ENCODE results near the gene WDFY4. TPM values are rescaled to one million over a fixed set of nuclear protein-coding genes. Genes with fewer than 3 reads are reported as not detected.

Gene WDFY4
- total RNA-seq, 1 donor from 2014 or later, result 33.8 TPM

- no peaks in the 10 kb centered on the region for H3K27me3 ChIP-seq
- no peak overlapping the region for H3K4me3 ChIP-seq
- TF ChIP-seq CTCF (IDR thresholded peaks at IDR 0.05), result no peak
- intact Hi-C loops (cut with DNase I), result no loop called here
- no peaks in the 10 kb centered on the region for H3K36me3 ChIP-seq
- no peak overlapping the region for H3K27ac ChIP-seq
- H3K9me3 ChIP-seq, result no peaks in the 10 kb centered on the region
- no peaks in the 10 kb centered on the region for H3K4me1 ChIP-seq
- DNase-seq (ENCODE audit: low spot score in 2 of 2), result no peak
Measured at GRCh38 chr10:48836605-48837004, 151.9 kb downstream of the WDFY4 start.

DNA sequence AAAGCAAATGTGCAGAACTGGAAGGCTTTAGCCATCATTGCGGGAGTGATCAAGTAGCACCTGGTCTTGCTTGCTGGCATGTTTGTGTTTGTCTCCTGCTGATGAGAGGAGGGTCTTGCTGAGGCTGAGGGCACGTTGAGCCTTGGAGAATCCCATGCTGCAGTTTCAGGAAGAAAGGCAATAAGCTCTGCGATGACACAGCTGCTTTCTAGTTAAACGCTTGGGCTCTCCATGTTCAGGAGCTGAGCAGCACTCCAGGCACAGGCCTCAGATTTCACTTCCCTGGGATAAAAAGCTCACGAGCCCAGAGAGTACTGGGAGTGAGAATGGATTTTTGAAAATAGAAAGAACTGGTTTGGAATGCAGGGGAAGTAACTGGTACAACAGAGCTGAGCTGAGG, 154.2 kb downstream of the WDFY4 start:
- no peaks in the 10 kb centered on the region for H3K4me1 ChIP-seq
- no peaks in the 10 kb centered on the region for H3K9me3 ChIP-seq
- peak overlapping the region in 1 of 2 donors; percentile 12 for H3K27ac ChIP-seq
- H3K36me3 ChIP-seq, result no peaks in the 10 kb centered on the region
- no peaks in the 10 kb centered on the region for H3K27me3 ChIP-seq
- no peak for TF ChIP-seq CTCF (IDR thresholded peaks at IDR 0.05)
- DNase-seq (ENCODE audit: low spot score in 2 of 2), result no peak
- no peak overlapping the region for H3K4me3 ChIP-seq
- intact Hi-C loops (cut with DNase I), result no loop called here

DNA sequence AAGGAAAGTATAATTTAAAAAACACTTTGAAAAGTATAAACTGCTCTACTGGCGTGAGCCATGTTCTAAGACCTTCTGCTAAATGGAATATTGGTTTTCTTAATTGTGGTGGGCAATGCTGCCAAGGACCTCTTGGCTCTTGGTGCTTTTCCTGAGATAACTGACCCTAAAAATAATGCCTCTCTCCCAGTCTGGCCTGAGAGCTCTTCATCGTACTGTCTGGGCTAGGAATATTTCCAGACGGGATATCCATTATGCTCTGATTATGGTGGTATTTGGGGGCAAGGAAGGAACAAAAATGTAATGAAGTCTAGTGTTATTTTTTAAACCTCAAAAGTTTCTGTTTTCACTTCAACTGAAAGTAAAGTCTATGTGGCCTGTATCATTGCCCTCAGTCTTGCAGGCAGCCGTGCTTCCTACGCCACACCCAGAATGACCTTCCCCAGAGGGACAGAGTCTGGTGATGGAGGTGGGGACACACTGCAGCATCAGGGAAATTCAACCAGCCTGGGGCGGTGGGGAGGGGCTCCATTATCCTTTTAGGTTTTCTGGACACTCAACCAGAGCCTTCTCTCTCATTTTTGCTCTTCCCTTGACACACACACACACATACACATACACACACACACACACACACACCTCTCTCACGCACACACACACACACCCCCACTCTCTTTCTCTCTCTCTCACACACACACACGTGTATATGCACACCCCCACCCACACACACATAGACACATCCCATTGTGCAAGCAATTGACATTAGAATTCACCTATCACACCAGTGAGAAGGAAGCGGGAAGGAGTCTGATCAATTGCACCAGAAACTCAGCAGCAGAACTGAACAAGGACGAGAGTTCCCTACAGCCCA, 155.4 kb downstream of the WDFY4 start:
- no peaks in the 10 kb centered on the region for H3K27me3 ChIP-seq
- H3K27ac ChIP-seq, result peak overlapping the region in 1 of 2 donors; percentile 12
- intact Hi-C loops (cut with DNase I), result no loop called here
- H3K9me3 ChIP-seq, result no peaks in the 10 kb centered on the region
- no peak for DNase-seq (ENCODE audit: low spot score in 2 of 2)
- H3K4me3 ChIP-seq, result no peak overlapping the region
- TF ChIP-seq CTCF (IDR thresholded peaks at IDR 0.05), result no peak
- no peaks in the 10 kb centered on the region for H3K36me3 ChIP-seq
- H3K4me1 ChIP-seq, result no peaks in the 10 kb centered on the region

- Histone ChIP-seq H3K4me3 (no peak overlapping the region), H3K9me3 (no peaks in the 10 kb centered on the region), H3K27ac (no peak overlapping the region), H3K36me3 (no peaks in the 10 kb centered on the region), H3K4me1 (no peaks in the 10 kb centered on the region), H3K27me3 (no peaks in the 10 kb centered on the region)
- intact Hi-C loops (cut with DNase I), result no loop called here
- no peak for DNase-seq (ENCODE audit: low spot score in 2 of 2)
- TF ChIP-seq CTCF (IDR thresholded peaks at IDR 0.05), result no peak
Measured at GRCh38 chr10:48842231-48842630, 157.6 kb downstream of the WDFY4 start.

DNA sequence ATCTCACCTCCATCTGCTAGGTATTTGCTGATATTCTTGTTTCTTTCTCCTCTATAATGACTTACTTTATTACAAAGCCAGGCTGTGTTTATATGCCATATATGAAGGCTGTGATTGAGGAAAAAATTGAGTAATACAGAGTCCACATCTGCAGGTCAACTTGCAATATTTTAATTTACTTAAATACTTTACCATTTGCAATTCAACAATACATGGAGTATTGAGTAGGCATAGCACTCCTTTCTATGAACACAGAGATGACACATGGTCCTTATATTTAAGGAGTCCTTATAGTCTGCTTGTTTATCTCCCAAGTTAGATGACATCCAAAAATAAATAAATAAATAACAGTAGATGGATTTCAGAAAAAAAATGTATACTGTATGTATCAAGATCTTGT, 158.5 kb downstream of the WDFY4 start:
- TF ChIP-seq CTCF (IDR thresholded peaks at IDR 0.05), result no peak
- DNase-seq (ENCODE audit: low spot score in 2 of 2), result no peak
- no peaks in the 10 kb centered on the region for H3K9me3 ChIP-seq
- H3K27me3 ChIP-seq, result no peaks in the 10 kb centered on the region
- intact Hi-C loops (cut with DNase I), result no loop called here
- H3K4me3 ChIP-seq, result no peak overlapping the region
- no peaks in the 10 kb centered on the region for H3K4me1 ChIP-seq
- no peak overlapping the region for H3K27ac ChIP-seq
- no peaks in the 10 kb centered on the region for H3K36me3 ChIP-seq
